GM23248 (cell line): ENCODE measurements around the gene ERICH4. TPM values are rescaled to one million over a fixed set of nuclear protein-coding genes. Genes with fewer than 3 reads are reported as not detected.
A peak's percentile ranks its signal among the peaks of the same experiment; 100 is the strongest.
"Not testable (repeated sequence)": the region's sequence is repeated elsewhere in the genome, so short reads cannot be mapped to it uniquely, and the experiment has no call there.

Source experiments
- DNase-seq: peaks from one replicate; pipeline ENCODE4 v3.0.0-alpha.2; 2015
- H2AFZ ChIP-seq: fragments of 200-600 bp; sonication (generic); 2 replicates; pipeline ENCODE4 v1.6.1; 2016; ENCODE audit warnings: antibody characterized with exemption
- H3F3A ChIP-seq: fragments of 200-600 bp; sonication (generic); 2 replicates; pipeline ENCODE4 v1.6.1; 2016; ENCODE audit warnings: mild to moderate bottlenecking, antibody characterized with exemption, mixed run types; ENCODE audit not compliant: insufficient read depth
- H3K27ac ChIP-seq: fragments of 200-600 bp; sonication (generic); 2 replicates; pipeline ENCODE4 v1.5.1; 2016; ENCODE audit warnings: mild to moderate bottlenecking
- H3K27me3 ChIP-seq: fragments of 200-600 bp; sonication (generic); replicated peaks from 2 replicates; pipeline ENCODE4 v1.6.1; 2016; ENCODE audit warnings: mild to moderate bottlenecking; ENCODE audit not compliant: insufficient read depth
- H3K36me3 ChIP-seq: fragments of 200-600 bp; sonication (generic); 2 replicates; pipeline ENCODE4 v1.6.1; 2016; ENCODE audit warnings: low read depth, mild to moderate bottlenecking
- H3K4me1 ChIP-seq: fragments of 200-600 bp; sonication (generic); 2 replicates; pipeline ENCODE4 v1.6.1; 2016; ENCODE audit warnings: mild to moderate bottlenecking; ENCODE audit not compliant: insufficient read depth
- H3K4me2 ChIP-seq: fragments of 200-600 bp; sonication (generic); one replicate; pipeline ENCODE4 v1.6.1; 2016; ENCODE audit warnings: mild to moderate bottlenecking; ENCODE audit not compliant: unreplicated experiment
- H3K4me3 ChIP-seq: fragments of 200-600 bp; sonication (generic); 2 replicates; pipeline ENCODE4 v1.5.1; 2016; ENCODE audit warnings: mild to moderate bottlenecking
- H3K79me2 ChIP-seq: fragments of 200-600 bp; sonication (generic); 2 replicates; pipeline ENCODE4 v1.6.1; 2016; ENCODE audit warnings: mild to moderate bottlenecking; ENCODE audit not compliant: insufficient read depth
- H3K9ac ChIP-seq: fragments of 200-600 bp; sonication (generic); 2 replicates; pipeline ENCODE4 v1.6.1; 2016; ENCODE audit warnings: mild to moderate bottlenecking
- H3K9me2 ChIP-seq: fragments of 200-600 bp; sonication (generic); 2 replicates; pipeline ENCODE4 v1.6.1; 2016; ENCODE audit warnings: mixed run types, mild to moderate bottlenecking, moderate library complexity; ENCODE audit not compliant: insufficient read depth
- H3K9me3 ChIP-seq: fragments of 200-600 bp; sonication (generic); one replicate; pipeline ENCODE4 v1.6.1; 2017; ENCODE audit warnings: low read depth
- H4K20me1 ChIP-seq: fragments of 200-600 bp; sonication (generic); 2 replicates; pipeline ENCODE4 v1.6.0; 2016; ENCODE audit not compliant: insufficient read depth
- EZH2 ChIP-seq: fragments of 200-600 bp; sonication (generic); IDR thresholded peaks from 2 replicates; pipeline ENCODE4 v1.6.1; 2018; ENCODE audit warnings: antibody characterized with exemption, mild to moderate bottlenecking; ENCODE audit not compliant: insufficient read depth, poor library complexity, severe bottlenecking
- EZH2phosphoT487 ChIP-seq: fragments of 200-600 bp; sonication (generic); IDR thresholded peaks from 2 replicates; pipeline ENCODE4 v1.6.1; 2018; ENCODE audit warnings: antibody characterized with exemption, moderate library complexity, mild to moderate bottlenecking, low read depth; ENCODE audit not compliant: insufficient read depth
- WGBS, 2 experiments: methylation state at CpG; one replicate each; pipeline ENCODE4 v1.1.6; 2015 to 2017; ENCODE audit warnings: low lambda C conversion rate in 2 of 2, low coverage in 1 of 2; ENCODE audit errors: missing lambda C conversion rate in 2 of 2; 5-methylcytosine and 5-hydroxymethylcytosine counted together
- in situ Hi-C: fragments of 300-500 bp; cut with MboI; formaldehyde crosslinking; loops from 2 replicates; pipeline ENCODE4 v1.15.0; 2020
- polyA plus RNA-seq: library from polyadenylated mRNA; unstranded; fragments of >200 nt; fragmentation: Nextera tagmentation; extraction: Ambion mirVana; gene quantifications from 2 replicates; pipeline ENCODE4 v1.2.1, GENCODE V29; 2016
- total RNA-seq: library from RNA; depleted of rRNA; stranded (reverse); fragments of >200 nt; shearing (Covaris generic); gene quantifications from 2 replicates; pipeline ENCODE4 v1.2.3, GENCODE V29; 2014

Gene ERICH4
- total and polyA plus RNA-seq, 2 experiments from 2014 or later = not detected

DNA sequence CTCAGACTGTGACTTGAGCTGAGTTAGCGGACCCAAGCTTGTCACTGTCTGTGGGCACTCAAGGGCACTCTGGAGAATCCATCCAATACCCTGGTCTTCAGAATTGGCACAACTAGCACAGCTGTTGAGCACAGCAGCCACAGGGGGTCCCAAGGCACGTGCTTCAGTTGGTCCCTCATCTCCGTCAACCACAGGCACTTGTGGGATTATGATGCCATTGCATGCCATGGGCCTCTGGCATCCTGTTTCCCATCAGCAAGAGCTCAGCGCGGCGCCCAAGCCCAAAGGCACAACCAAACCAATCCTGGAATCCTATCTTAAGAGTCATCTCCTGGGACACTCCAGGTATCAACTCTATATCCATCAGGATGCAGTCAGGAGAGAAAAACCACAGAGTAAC, 12.0 kb upstream of the ERICH4 start:
- Histone ChIP-seq H3K4me2 (no peak overlapping the region), H3K9me2 (no peaks in the 10 kb centered on the region), H3K27me3 (no peaks in the 10 kb centered on the region), H3K27ac (no peak overlapping the region), H4K20me1 (no peaks in the 10 kb centered on the region), H3K4me3 (no peak overlapping the region), H3K4me1 (peaks cover 14% of the 10 kb centered on the region; the same call in 1 of the 2 replicates), H2AFZ (no peak overlapping the region), H3F3A (no peaks in the 10 kb centered on the region), H3K9ac (no peak overlapping the region), H3K79me2 (no peaks in the 10 kb centered on the region), H3K36me3 (no peaks in the 10 kb centered on the region), H3K9me3 (no peaks in the 10 kb centered on the region)
- TF ChIP-seq EZH2phosphoT487 (no peak), EZH2 (no peak)
- no peak for DNase-seq
- in situ Hi-C loops = no loop called here
- 92 to 95% methylated on average over 6 of the region's 6 CpGs for WGBS, 2 experiments

DNA sequence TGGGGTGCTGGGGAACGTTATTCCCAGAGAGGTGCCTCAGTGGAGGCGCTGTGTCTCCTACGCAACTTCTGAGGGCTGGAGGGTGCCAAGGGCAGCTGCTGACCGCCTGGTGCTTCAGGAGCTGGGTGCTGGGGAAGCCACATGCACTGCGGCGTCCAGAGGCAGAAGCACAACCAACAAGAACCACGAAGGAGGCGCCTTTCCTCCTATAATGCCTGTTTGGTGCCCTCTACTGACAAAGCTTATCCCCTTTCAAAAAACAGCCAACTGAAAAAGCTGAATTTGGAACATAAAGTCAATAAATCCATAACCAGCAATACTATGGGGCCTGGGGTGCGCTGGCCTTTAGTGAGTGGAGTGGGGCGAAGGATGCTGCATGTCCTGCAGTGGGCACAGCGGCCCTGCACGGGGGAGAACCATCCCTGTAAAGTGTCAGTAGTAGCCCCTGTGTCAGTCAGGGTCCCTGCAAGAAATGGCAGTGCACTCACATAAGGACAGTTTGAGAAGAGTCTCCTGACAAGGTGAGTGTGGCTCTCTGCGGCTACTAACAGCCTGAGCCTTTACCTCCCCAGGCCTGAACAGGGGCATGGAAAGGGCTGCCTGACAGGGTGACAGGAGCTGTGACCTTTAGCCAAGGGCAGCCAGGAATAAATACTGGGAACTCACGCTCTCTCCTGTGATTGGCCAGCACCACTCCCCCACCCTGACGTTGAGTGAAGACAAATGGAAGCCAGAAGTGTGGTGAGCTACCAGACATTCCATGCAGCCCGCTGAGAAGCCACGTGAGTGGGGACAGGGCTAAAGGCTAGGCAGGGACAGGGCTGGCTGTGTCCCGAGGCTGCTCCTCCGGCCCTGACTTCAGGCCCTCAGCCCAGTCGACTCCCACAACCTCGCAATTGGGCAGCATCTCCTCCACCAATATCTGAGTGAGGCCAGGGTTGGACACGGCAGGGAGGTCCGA, 11.2 kb upstream of the ERICH4 start:
- Histone ChIP-seq H3K27me3 (no peaks in the 10 kb centered on the region), H3K9me2 (no peaks in the 10 kb centered on the region), H4K20me1 (no peaks in the 10 kb centered on the region), H3F3A (no peaks in the 10 kb centered on the region), H3K79me2 (no peaks in the 10 kb centered on the region), H3K9ac (no peak overlapping the region), H3K4me1 (peaks cover 12% of the 10 kb centered on the region; the same call in 1 of the 2 replicates), H3K36me3 (no peaks in the 10 kb centered on the region), H3K9me3 (no peaks in the 10 kb centered on the region), H3K4me2 (no peak overlapping the region), H2AFZ (no peak overlapping the region), H3K27ac (no peak overlapping the region), H3K4me3 (no peak overlapping the region)
- 79 to 83% methylated on average over 23 of the region's 23 CpGs for WGBS, 2 experiments
- in situ Hi-C loops = no loop called here
- TF ChIP-seq EZH2phosphoT487 = no peak
- TF ChIP-seq EZH2 = no peak
- DNase-seq = peak; percentile 49

- Histone ChIP-seq H3K36me3 (no peaks in the 10 kb centered on the region), H3K4me1 (peaks cover 4% of the 10 kb centered on the region; the same call in 1 of the 2 replicates), H3K9me3 (no peaks in the 10 kb centered on the region), H2AFZ (no peak overlapping the region), H3K9me2 (no peaks in the 10 kb centered on the region), H3K79me2 (peaks cover 9% of the 10 kb centered on the region), H3K4me2 (no peak overlapping the region), H3K4me3 (no peak overlapping the region), H3F3A (no peaks in the 10 kb centered on the region), H4K20me1 (no peaks in the 10 kb centered on the region), H3K9ac (no peak overlapping the region), H3K27ac (no peak overlapping the region), H3K27me3 (no peaks in the 10 kb centered on the region)
- TF ChIP-seq EZH2 = no peak
- no peak for TF ChIP-seq EZH2phosphoT487
- WGBS, 2 experiments = 91% methylated on average over 18 of the region's 18 CpGs
- in situ Hi-C loops = no loop called here
- no peak for DNase-seq
Measured at GRCh38 chr19:41433171-41433570, 9.8 kb upstream of the ERICH4 start.

GRCh38 chr19:41434450-41434849, 8.5 kb upstream of the ERICH4 start:
- Histone ChIP-seq H3K9me2 (no peaks in the 10 kb centered on the region), H4K20me1 (no peaks in the 10 kb centered on the region), H3K4me3 (no peak overlapping the region), H3K4me2 (no peak overlapping the region), H3K79me2 (peaks cover 20% of the 10 kb centered on the region), H3F3A (no peaks in the 10 kb centered on the region), H3K4me1 (peaks cover 7% of the 10 kb centered on the region; the same call in 1 of the 2 replicates), H3K9me3 (no peaks in the 10 kb centered on the region), H3K27ac (no peak overlapping the region), H2AFZ (no peak overlapping the region), H3K36me3 (no peaks in the 10 kb centered on the region), H3K9ac (no peak overlapping the region), H3K27me3 (no peaks in the 10 kb centered on the region)
- 88 to 89% methylated on average over 5 of the region's 5 CpGs for WGBS, 2 experiments
- in situ Hi-C loops = no loop called here
- no peak for DNase-seq
- TF ChIP-seq EZH2phosphoT487 = no peak
- no peak for TF ChIP-seq EZH2

DNA sequence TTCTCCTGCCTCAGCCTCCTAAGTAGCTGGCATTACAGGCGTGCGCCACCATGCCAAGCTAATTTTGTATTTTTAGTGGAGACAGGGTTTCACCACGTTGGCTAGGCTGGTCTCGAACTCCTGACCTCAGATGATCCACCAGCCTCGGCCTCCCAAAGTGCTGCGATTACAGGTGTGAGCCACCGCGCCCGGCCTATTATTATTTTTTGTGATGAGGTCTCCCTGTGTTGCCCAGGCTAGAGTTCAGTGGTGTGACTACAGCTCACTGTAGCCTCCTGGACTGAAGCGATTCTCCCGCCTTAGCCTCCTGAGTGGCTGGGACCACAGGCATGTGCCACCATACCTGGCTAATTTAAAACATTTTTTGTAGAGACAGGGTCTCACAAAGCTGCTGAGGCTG, 7.6 kb upstream of the ERICH4 start:
- WGBS, 2 experiments = 93 to 95% methylated on average over 11 of the region's 11 CpGs

More for the DNA sequence above, 7.6 kb upstream of the ERICH4 start:
- DNase-seq, H2AFZ ChIP-seq, H3K9ac ChIP-seq, H3K27ac ChIP-seq, H3F3A ChIP-seq, H3K4me3 ChIP-seq, H3K9me2 ChIP-seq, H3K4me1 ChIP-seq, H4K20me1 ChIP-seq, H3K36me3 ChIP-seq, in situ Hi-C loops, H3K27me3 ChIP-seq, H3K4me2 ChIP-seq, H3K9me3 ChIP-seq: not testable (repeated sequence)
- H3K79me2 ChIP-seq = peaks cover 20% of the 10 kb centered on the region
